B cell (primary cell): ENCODE results near the gene RANBP9.

ENCODE experiments used
- EZH2 ChIP-seq: IDR thresholded peaks from 2 replicates; pipeline ENCODE4 v1.6.1; 2012; ENCODE audit warnings: borderline replicate concordance, low read depth, mild to moderate bottlenecking, moderate library complexity, low read length; ENCODE audit not compliant: insufficient read depth, poor library complexity, severe bottlenecking
- TF ChIP-seq, protein P1 (sequence below): fragments of 200-600 bp; IDR thresholded peaks from one replicate; pipeline ENCODE4 v1.8.0; 2022; ENCODE audit warnings: antibody characterized with exemption, mild to moderate bottlenecking

- TF ChIP-seq, protein P1, sequence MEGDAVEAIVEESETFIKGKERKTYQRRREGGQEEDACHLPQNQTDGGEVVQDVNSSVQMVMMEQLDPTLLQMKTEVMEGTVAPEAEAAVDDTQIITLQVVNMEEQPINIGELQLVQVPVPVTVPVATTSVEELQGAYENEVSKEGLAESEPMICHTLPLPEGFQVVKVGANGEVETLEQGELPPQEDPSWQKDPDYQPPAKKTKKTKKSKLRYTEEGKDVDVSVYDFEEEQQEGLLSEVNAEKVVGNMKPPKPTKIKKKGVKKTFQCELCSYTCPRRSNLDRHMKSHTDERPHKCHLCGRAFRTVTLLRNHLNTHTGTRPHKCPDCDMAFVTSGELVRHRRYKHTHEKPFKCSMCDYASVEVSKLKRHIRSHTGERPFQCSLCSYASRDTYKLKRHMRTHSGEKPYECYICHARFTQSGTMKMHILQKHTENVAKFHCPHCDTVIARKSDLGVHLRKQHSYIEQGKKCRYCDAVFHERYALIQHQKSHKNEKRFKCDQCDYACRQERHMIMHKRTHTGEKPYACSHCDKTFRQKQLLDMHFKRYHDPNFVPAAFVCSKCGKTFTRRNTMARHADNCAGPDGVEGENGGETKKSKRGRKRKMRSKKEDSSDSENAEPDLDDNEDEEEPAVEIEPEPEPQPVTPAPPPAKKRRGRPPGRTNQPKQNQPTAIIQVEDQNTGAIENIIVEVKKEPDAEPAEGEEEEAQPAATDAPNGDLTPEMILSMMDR = no peak
- TF ChIP-seq EZH2 = no peak
Measured at GRCh38 chr6:13708736-13709135, 2.9 kb downstream of the RANBP9 start.
